AG09319 (cell line): ENCODE data around the gene OR10Z1.

Experiments
- DNase-seq: peaks from one replicate; pipeline ENCODE4 v3.0.0-alpha.2; 2010; ENCODE audit warnings: low read depth; ENCODE audit errors: extremely low read depth
- CTCF ChIP-seq: IDR thresholded peaks from 2 replicates; pipeline ENCODE4 v1.5.1; 2011; ENCODE audit warnings: low read depth, mild to moderate bottlenecking, inconsistent platforms, low read length, moderate library complexity

OR10Z1 gene

GRCh38 chr1:158579733-158580132, 25.3 kb upstream of the OR10Z1 start, which contains the start of gene OR10X1:
OR10X1 (minus strand) TSS chr1:158579899; CDS start chr1:158579899, 0 bp downstream.
- no peak for DNase-seq
- no peak for TF ChIP-seq CTCF

- TF ChIP-seq CTCF, result no peak
- no peak for DNase-seq
Observed at GRCh38 chr1:158583962-158584361, 21.1 kb upstream of the OR10Z1 start.

- no peak for TF ChIP-seq CTCF
Observed at GRCh38 chr1:158586942-158587341, 18.1 kb upstream of the OR10Z1 start.

GRCh38 chr1:158600735-158601134, 4.3 kb upstream of the OR10Z1 start:
- DNase-seq, result no peak
- TF ChIP-seq CTCF, result no peak

More at GRCh38 chr1:158586942-158587341, 18.1 kb upstream of the OR10Z1 start:
- DNase-seq, result no peak

GRCh38 chr1:158607296-158607695, 2.2 kb downstream of the OR10Z1 start:
- no peak for TF ChIP-seq CTCF
- DNase-seq, result no peak

- no peak for TF ChIP-seq CTCF
- no peak for DNase-seq
Observed at GRCh38 chr1:158611916-158612315, 6.8 kb downstream of the OR10Z1 start.

GRCh38 chr1:158613764-158614163, 8.7 kb downstream of the OR10Z1 start:
- no peak for TF ChIP-seq CTCF
- no peak for DNase-seq
